ENCODE measurements around the gene CYP11A1. TPM values are rescaled to one million over a fixed set of nuclear protein-coding genes. Genes with fewer than 3 reads are reported as not detected.
A peak's percentile ranks its signal among the peaks of the same experiment; 100 is the strongest.

CYP11A1 gene
- total and polyA plus RNA-seq, 10 of the 15 experiments (the other 5 are each of a cell fraction or from before 2014, with no cell fraction given), result 0.11 to 1.2 (median 0.23) TPM; not detected in 5

DNA sequence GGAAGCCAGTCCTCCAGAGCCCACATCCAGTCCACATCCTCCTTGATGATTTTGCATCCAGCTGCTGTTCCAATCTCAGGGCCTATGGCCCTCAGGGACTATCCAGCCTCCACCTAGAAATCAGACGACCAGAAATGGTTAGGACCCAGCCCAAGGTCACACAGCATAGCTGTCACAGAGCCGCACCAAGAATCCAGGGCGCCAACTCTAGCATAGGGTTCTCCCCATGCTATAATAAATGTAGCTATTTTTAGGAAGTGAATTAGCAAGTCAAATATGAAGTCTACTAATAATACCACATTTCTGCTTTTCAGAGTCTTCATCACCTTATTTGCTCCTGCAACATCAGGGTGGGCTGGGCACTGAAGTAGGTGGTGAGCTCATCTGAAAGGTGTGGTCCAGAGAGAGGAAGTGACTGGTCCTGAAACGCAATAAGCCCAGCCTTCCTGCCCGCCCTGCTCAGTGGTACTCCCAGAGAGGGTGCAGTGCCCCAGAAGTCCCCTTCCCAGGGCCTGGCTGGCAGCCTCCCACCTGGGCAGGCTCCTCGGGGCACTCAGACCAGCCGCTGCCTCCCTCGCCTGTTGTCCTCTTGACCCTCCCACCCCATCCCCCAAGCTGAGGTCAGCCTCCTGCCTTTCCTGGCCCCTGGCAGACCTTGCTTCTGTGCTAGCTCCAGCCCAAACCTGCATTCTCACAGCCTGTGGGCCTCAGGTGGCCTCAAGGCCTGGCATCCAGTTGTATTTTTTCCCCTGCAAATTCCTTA is 17.6 kb upstream of the CYP11A1 start (continued):
- TF ChIP-seq, protein P1, sequence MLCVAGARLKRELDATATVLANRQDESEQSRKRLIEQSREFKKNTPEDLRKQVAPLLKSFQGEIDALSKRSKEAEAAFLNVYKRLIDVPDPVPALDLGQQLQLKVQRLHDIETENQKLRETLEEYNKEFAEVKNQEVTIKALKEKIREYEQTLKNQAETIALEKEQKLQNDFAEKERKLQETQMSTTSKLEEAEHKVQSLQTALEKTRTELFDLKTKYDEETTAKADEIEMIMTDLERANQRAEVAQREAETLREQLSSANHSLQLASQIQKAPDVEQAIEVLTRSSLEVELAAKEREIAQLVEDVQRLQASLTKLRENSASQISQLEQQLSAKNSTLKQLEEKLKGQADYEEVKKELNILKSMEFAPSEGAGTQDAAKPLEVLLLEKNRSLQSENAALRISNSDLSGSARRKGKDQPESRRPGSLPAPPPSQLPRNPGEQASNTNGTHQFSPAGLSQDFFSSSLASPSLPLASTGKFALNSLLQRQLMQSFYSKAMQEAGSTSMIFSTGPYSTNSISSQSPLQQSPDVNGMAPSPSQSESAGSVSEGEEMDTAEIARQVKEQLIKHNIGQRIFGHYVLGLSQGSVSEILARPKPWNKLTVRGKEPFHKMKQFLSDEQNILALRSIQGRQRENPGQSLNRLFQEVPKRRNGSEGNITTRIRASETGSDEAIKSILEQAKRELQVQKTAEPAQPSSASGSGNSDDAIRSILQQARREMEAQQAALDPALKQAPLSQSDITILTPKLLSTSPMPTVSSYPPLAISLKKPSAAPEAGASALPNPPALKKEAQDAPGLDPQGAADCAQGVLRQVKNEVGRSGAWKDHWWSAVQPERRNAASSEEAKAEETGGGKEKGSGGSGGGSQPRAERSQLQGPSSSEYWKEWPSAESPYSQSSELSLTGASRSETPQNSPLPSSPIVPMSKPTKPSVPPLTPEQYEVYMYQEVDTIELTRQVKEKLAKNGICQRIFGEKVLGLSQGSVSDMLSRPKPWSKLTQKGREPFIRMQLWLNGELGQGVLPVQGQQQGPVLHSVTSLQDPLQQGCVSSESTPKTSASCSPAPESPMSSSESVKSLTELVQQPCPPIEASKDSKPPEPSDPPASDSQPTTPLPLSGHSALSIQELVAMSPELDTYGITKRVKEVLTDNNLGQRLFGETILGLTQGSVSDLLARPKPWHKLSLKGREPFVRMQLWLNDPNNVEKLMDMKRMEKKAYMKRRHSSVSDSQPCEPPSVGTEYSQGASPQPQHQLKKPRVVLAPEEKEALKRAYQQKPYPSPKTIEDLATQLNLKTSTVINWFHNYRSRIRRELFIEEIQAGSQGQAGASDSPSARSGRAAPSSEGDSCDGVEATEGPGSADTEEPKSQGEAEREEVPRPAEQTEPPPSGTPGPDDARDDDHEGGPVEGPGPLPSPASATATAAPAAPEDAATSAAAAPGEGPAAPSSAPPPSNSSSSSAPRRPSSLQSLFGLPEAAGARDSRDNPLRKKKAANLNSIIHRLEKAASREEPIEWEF (IDR thresholded peaks at IDR 0.05; ENCODE audit: insufficient replicate concordance, low read depth, low read length), result no peak
- TF ChIP-seq SPI1 (IDR thresholded peaks at IDR 0.05; ENCODE audit: borderline replicate concordance, insufficient read depth, low read depth, low read length) (peak; percentile 96), RB1 (IDR thresholded peaks at IDR 0.05; ENCODE audit: borderline replicate concordance) (peak; percentile 47; the same call in 1 of the 2 replicates), DPF2 (IDR thresholded peaks at IDR 0.05) (no peak; the same call in 1 of the 2 replicates), KAT2A (conservative IDR thresholded peaks at IDR 0.05; ENCODE audit: control insufficient read depth, low read depth, low read length) (no peak), SREBF2 (IDR thresholded peaks at IDR 0.05; ENCODE audit: low read length) (no peak), MYB (IDR thresholded peaks at IDR 0.05; ENCODE audit: borderline replicate concordance, low read depth, low read length) (no peak), BCL11A (IDR thresholded peaks at IDR 0.05; ENCODE audit: low read depth, low read length) (no peak; the same call in 1 of the 2 replicates), ZNF24 (IDR thresholded peaks at IDR 0.05) (no peak), CHD4 (IDR thresholded peaks at IDR 0.05) (no peak), IKZF2 (IDR thresholded peaks at IDR 0.05) (peak in 1 of 2 experiments; percentile 66; a peak in 3 of 4 replicates), RFX5 (IDR thresholded peaks at IDR 0.05; ENCODE audit: low read depth, low read length) (no peak)
